ENCODE results near the gene OR5D13.

GRCh38 chr11:55795256-55795655 is 22.0 kb downstream of the OR5D13 start, which contains the start of gene OR5D14:
- no peak for TF ChIP-seq CTCF (conservative IDR thresholded peaks at IDR 0.05; ENCODE audit: low read depth, low read length)
- no peak for TF ChIP-seq EZH2 (IDR thresholded peaks at IDR 0.05; ENCODE audit: low read length, unreplicated experiment)
